Hematopoietic multipotent progenitor cell treated with erythropoietin and hydrocortisone succinate and interleukin-3 and kit ligand, for 6 days (in vitro differentiated cells): ENCODE measurements around the gene HIP1.
"Not testable (repeated sequence)": the region's sequence is repeated elsewhere in the genome, so short reads cannot be mapped to it uniquely, and the experiment has no call there.

ENCODE experiments used
- DNase-seq: peaks from one replicate; pipeline ENCODE4 v3.0.0-alpha.2; 2015

The HIP1 gene

DNA sequence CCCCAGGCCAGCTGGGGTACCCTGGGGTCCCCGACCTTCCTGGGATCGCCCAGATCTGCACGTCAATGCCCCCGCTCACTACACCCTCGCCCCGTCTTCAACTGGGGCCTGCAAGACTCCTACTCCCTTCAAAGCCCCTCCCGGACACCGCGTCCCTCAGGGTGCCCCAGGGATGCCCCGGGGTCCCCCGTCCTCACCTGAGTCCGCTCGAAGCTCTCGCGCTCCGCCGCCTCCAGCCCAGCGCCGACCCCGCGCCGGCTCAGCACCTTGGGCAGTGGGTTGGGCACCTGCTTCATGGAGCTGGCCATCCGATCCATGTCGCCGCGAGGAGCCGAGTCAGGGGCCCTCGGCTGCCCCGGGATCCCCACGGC is at the start of gene HIP1:
Gene HIP1, minus strand, starts transcription at position 338 of the 371 bp plus-strand sequence. Its CDS starts 21 bp downstream, at position 317.
- no peak for DNase-seq

DNA sequence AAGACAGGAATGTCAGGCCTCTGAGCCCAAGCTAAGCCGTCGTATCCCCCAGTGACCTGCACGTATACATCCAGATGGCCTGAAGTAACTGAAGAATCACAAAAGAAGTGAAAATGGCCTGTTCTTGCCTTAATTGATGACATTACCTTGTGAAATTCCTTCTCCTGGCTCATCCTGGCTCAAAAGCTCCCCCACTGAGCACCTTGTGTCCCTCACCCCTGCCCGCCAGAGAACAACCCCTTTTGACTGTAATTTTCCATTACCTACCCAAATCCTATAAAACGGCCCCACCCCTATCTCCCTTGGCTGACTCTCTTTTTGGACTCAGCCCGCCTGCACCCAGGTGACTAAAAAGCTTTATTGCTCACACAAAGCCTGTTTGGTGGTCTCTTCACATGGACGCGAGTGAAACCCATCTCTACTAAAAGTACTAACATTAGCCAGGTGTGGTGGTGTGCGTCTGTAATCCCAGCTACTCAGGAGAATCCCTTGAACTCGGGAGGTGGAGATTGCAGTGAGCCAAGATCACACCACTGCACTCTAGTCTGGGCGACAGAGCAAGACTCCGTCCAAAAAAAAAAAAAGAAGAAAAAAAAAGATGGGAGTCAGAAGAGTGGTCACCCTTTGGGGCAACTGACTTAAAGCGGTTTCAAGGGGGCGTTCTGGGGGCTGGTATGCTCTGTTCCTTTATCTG is 49.6 kb upstream of the HIP1 start:
- not testable (repeated sequence) for DNase-seq

DNA sequence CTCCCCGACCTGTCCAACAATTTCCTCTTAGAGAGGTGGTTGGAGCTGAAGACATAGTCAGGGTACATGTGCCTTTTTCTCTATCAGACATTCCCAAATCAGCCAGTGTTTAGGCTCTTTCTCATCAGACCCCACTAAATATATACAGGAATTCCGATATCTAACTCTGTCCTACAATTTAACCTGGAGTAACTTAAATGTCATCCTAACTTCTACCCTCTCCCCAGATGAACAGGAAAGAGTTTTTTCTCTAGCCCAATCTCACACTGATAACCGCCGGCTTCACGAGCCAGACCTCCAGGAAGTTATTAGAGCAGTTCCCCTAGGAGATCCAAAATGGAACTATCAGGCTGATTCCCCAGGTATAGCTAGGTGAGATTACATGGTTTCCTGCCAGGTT is 44.3 kb upstream of the HIP1 start:
- DNase-seq, result not testable (repeated sequence)

DNA sequence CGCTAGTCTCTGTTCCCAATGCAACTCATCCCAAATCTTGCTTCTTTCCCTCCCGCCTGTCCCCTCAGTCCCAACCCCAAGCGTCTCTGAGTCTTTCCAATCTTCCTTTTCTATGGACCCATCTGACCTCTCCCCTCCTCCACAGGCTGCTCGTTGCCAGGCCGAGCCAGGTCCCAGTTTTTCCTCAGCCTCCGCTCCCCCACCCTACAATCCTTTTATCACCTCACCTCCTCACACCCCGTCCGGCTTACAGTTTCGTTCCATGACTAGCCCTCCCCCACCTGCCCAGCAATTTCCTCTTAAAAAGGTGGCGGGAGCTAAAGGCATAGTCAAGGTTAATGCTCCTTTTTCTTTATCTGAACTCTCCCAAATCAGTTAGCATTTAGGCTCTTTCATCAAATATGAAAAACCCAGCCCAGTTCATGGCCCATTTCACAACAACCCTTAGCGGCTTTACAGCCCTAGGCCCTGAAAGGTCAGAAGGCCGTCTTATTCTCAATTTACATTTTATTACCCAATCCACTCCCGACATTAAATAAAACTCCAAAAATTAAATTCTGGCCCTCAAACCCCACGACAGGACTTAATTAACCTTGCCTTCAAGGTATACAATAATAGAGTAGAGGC is 42.0 kb upstream of the HIP1 start:
- DNase-seq, result not testable (repeated sequence)

DNA sequence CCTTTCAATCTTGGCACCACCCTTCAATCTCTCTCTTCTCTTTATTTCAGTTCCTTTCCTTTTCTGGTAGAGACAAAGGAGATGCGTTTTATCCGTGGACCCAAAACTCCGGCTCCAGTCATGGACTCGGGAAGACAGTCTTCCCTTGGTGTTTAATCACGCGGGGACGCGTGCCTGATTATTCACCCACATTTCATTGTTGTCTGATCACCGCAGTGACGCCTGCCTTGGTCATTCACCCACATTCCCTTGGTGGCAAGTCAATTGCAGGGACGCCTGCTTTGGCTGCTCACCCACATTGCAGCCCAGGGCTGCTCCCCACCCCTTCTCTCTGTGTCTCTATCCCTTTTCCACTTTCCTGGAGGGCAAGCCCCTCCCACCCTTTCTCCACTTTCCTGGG is 40.8 kb upstream of the HIP1 start:
- not testable (repeated sequence) for DNase-seq

DNA sequence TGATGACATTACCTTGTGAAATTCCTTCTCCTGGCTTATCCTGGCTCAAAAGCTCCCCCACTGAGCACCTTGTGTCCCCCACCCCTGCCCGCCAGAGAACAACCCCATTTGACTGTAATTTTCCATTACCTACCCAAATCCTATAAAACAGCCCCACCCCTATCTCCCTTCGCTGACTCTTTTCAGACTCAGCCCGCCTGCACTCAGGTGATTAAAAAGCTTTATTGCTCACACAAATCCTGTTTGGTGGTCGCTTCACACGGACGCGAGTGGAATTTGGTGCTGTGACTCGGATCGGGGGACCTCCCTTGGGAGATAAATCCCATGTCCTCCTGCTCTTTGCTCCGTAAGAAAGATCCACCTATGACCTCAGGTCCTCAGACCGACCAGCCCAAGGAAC is 40.3 kb upstream of the HIP1 start:
- DNase-seq, result not testable (repeated sequence)

DNA sequence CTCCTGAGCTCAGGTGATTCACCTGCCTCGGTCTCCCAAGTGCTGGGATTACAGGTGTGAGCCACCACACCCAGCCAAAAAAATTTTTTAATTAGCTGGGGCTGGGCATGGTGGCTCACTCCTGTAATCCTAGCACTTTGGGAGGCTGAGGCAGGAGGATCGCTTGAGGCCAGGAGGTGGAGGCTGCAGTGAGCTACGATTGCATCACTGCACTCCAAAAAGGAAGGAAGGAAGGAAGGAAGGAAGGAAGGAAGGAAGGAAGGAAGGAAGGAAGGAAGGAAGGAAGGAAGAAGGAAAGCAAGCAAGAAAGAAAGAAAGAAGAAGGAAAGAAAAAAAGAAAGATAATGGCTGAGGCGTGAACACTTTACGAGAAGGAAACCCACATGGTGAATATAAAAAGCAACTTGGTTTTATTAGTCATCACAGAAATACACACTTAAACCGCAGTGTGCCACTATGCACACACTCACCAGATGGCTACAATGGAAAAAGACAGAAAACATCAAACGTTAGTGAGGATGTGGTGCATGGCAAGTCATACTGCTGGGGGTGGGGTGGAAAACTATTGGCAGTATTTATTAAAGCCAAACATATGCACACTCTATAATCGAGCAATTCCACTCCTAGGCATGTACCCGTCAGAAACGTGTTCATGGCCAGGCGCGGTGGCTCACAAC is 37.7 kb upstream of the HIP1 start:
- peak; percentile 26 for DNase-seq

DNA sequence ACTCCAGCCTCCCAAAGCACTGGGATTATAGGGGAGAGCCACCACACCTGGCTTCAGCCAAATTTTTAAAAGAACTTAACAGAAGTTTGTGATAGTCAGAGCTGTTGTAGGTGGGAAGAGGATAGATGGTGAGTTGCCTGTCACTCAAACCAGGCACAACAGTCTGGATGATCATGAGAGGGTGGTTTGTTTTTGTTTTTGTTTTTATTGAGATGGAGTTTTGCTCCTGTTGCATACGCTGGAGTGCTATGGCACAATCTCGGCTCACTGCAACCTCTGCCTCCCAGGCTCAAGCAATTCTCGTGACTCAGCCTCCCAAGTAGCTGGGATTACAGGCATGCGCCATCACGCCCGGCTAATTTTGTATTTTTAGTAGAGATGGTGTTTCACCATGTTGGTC is 35.2 kb upstream of the HIP1 start:
- DNase-seq, result not testable (repeated sequence)

DNA sequence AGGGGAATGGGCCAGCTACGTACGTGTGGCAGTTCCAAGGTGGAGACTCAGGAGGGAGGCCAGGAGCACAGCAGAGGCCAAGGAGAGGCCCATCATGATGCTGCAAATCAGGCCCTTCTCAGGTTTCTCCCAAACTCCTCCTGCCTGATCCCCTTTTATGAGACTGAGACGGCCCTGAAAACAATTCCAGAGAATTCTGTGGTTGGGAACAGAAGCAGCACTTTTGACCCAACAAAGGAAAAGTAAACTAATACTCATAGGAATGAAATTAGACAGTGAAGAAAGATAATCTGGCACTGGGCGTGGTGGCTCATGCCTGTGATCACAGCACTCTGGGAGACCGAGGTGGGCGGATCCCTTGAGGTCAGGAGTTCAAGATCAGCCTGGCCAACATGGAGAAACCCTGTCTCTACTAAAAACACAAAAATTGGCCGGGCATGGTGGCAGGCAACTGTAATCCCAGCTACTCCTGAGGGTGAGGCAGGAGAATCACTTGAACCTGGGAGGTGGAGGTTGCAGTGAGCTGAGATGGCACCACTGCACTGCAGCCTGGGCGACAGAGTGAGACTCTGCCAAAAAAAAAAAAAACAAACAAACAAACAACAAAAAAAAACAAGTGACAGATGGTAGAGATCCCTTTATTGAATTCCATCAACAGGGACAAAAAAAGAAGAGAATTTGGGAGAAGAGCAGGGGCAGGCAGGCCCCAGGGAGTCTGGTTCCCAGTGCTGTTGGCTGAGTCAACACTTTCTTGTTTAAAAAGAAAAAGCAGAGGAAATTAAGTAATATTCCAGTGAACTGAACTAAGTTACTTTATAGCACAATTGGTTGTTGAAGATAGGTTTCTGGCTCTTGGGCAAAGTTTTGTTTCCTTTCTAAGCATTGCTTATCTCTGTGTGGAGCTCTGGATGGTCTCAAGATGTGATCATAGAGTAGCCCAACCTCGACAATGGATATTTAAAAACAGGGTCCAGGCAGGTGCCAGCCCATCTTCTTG is 33.6 kb upstream of the HIP1 start, which contains the start of gene CCL26:
Gene CCL26, minus strand, starts transcription at position 131 of the 997 bp plus-strand sequence. Its CDS starts 35 bp downstream, at position 96.
- peak; percentile 32 for DNase-seq

DNA sequence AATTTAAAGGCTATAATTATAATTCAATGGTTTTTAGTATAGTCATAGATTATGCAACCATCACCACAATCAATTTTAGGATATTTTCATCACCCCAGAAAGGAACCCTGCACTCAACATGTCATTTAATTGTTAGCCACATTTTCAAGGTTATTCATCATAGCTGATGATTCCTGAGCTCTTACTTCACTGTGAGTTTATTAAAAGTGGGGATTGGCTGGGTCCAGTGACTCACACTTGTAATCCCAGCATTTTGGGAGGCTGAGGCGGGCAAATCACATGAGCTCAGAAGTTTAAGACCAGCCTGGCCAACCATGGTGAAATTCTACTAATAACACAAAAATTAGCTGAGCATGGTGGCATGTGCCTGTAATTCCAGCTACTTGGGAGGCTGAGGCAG is 32.5 kb upstream of the HIP1 start:
- no peak for DNase-seq

DNA sequence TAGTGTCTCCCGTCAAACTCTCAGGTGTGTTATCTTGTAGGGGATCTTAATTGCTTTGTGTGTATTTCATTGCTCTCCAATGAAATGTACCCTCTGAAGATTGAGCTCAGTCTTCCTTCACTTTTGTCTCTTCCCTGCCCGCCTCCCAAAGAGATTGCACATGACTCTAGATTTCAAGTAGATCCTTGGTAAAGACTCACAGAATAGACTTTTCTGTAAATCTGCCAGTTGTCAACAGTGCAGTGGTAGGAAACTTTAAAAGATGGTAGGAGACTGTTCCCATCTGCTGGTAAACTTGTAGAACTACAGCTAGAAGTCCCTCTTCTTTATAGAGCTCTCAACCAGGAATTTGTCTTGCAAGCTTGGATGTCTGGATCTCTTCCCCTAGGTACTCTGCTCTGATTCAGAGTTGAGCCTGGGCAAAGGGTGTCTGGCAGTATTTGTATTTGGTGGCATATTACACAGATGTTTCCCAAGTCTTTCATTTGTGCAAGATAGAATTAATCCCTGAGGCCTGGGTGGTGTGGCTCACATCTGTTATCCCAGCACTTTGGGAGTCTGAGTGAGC is 23.7 kb upstream of the HIP1 start:
- DNase-seq, result peak; percentile 82

DNA sequence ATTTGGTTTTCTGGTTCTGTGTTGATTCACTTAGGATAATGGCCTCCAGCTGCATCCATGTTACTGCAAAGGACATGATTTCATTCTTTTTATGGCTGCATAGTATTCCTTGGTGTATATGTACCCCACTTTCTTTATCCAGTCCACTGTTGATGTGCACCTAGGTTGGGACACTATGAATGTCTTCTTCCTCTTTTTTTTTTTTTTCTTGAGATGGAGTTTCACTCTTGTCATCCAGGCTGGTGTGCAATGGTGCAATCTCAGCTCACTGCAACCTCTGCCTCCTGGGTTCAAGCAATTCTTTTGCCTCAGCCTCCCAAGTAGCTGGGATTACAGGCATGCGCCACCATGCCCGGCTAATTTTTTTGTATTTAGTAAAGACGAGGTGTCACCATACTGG is 23.1 kb upstream of the HIP1 start:
- DNase-seq, result not testable (repeated sequence)

DNA sequence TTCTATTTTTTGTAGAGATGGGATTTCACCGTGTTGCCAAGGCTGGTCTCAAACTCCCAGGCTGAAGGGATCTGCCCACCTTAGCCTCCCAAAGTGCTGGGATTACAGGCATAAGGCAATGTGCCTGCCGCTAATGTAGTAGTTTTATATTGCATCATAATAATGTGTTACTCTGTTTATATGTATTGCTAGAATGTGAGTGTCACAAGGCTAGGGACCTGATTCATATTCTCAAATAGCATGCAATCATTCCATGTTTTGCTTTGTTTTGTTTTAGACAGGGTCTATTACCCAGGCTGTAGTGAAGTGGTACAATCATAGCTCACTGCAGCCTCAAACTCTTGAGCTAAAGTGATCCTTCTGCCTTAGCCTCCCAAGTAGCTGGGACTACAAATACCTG is 19.8 kb upstream of the HIP1 start:
- DNase-seq, result no peak

DNA sequence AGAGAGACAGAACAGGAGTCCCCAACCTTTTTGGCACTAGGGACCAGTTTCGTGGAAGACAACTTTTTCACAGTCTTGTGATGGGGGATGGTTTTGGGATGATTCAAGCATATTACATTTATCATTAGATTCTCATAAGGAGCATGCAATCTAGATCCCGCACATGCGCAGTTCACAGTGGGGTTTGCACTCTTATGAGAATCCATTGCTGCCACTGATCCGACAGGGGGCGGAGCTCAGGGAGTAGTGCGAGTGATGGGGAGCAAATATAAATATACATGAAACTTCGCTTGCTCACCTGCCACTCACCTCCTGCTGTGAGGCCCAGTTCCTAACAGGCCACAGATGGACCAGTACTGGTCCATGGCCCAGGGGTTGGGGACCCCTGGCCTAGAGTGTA is 19.1 kb upstream of the HIP1 start:
- DNase-seq, result no peak

DNA sequence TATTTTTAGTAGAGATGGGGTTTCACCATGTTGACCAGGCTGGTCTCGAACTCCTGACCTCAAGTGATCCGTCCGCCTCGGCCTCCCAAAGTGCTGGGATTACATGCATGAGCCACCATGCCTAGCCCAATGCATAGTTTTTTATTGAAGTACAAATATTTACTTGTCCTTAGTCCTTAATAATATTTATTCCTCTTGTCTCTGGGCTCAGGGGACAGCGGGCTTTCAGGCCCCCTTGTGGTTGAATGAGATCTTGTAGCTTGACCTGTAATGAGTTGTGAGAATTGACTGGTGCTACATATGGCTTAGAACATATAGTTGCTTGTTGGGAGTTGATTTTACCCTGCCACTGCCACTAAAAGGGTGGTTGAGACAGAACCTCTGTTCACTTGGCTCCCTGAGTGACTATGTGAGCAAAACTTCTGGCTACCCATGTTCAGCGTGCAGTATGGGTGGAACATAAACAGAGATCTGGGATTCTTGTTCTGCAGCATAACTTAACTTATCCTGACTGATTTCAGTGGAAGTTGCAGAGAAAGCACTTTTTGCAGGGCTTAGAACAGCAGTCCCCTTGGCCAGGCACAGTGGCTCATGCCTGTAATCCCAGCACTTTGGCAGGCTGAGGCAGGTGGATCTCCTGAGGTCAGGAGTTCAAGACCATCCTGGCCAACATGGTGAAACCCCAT is 18.4 kb upstream of the HIP1 start:
- peak; percentile 62 for DNase-seq

DNA sequence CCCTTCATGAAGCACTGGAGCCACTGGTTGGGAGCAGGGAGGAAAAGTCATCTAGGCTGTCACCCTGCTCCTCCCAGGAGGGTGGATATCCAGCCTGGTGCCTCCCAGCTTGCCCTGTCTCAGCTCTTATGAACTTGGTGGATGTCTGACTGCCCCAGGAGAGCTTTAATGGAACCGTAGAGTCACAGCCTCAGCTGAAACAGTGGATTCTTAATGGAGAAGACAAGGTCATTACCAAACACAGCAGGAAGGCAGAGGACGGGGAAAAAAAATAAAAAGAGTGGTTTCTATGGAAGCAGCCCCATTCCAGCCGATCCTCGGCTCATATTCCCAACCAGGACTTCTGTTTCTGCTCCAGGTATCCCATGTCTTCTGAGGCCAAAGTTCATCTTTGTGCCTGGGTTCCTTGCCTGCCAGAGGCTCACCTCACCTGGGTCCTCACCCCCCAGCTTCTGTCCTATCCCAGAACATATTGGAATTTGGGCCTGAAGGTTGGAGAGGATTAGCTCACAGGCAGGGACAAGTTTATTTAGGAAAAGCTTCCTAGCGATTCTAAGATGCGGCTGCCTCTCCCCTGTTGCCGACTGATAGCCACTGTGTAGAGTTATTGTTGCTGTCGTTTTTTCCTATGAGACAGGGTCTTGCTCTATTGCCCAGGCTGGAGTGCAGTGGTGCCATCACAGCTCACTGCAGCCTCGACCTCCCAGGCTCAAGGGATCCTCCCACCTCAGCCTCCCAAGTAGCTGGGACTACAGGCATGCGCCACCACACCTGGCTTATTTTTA is 17.7 kb upstream of the HIP1 start:
- no peak for DNase-seq

DNA sequence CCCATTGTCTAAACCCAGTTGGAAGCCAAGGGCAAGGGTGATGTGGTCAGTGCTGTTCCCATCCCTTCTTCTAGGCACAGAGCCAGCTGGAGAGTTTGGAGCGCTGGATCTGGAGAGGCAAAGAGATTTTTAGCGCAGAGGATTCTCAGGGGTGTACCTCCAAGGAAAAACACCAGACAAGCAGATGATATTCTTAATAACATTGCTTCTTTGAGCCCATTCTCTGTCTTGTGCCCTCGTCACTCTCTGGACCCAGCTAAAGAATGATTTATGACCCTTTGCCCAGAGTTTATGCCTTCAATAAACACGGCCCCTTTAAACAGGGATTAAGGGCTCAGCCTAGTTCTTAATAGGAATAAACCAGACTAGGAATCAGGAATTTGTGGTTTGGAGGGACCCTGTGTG is 4.7 kb upstream of the HIP1 start:
- no peak for DNase-seq

DNA sequence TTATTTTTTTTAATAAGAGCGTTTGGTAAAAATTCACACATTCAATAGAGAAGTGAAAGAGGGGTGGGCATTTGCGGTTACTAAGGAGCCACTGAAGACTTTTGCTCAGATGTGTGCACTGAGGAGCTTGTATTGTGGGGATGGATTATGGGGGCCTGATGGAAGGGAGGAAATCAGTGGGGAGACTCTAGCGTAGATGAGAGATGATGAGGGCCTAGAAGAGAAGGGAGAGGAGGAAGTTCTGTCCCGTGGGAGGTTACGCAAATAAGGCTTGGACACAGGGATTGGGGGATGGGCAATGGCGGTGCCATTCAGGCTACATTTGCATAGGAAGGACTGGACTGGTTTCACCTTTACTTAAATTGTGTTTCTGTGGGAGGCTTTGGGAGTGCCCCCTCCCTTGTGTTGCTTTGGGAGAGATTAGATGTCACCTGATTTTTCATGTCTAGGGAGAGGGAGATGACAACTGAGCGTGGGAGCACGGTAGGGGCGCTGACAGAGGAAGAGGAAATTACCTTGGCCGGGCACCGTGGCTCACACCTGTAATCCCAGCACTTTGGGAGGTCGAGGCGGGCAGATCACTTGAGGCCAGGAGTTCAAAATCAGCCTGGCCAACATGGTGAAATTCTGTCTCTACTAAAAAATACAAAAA is 2.2 kb upstream of the HIP1 start:
- peak; percentile 25 for DNase-seq

DNA sequence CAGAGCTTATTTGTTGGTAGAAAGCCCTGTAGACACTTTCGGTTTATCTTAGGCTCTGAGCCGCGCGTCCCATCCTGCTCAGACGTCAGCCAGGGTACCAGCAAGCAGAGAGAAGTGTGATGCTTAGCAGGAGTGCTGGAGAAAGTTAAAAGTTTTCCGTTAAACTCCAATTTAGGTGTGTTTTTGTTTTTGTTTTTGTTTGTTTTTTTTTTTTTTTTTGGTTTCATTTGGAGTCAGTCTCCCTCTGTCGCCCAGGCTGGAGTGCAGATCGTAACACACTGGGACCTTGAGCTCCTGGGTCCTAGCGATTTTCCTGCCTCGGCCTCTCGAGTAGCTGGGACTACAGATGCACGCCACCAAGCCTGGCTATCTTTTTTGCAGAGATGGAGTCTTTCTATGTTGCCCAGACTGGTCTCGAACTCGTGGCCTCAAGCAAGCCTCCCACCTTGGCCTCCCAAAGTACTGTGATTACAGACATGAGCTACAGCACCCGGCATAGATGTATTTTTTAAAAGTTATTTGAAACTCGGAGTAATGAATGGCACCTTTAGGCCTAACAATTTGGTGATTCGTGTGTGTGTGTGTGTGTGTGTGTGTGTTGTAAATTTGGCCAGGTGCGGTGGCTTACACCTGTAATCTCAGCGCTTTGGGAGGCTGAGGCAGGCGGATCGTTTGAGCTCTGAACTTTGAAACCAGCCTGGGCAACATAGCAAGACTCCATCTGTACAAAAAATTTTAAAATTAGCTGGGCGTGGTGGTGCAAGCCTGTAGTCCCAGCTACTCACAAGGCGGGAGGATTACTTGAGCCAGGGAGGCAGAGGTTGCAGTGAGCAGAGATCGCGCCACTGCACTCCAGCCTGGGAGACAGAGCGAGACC is 1.3 kb upstream of the HIP1 start:
- DNase-seq, result peak; percentile 68
